PC-3 (cell line): ENCODE data around the gene DNAJB1. TPM values are rescaled to one million over a fixed set of nuclear protein-coding genes. Genes with fewer than 3 reads are reported as not detected.

Source experiments
- ATAC-seq: fragments of 200-7000 bp; cut with Tn5 transposase; 2 replicates; pipeline ENCODE4 v1.9.1; 2020; ENCODE audit warnings: mild to moderate bottlenecking, moderate library complexity
- BruUV-seq: library from RNA; stranded (reverse); fragments of 400-500 nt; replicated peaks from 2 replicates; lab custom pipeline; 2021; lab: Mats Ljungman, UMichigan
- CTCF ChIA-PET: fragments of 300-600 bp; sonication (Branson Sonifier 250); formaldehyde crosslinking; loops from one replicate; lab custom pipeline; 2022; ENCODE audit warnings: antibody characterized with exemption; lab: Charles Lee
- POLR2A ChIA-PET: fragments of 300-600 bp; sonication (Branson Sonifier 250); formaldehyde crosslinking; loops from one replicate; lab custom pipeline; 2022; ENCODE audit warnings: antibody characterized with exemption; ENCODE audit not compliant: unreplicated experiment; lab: Charles Lee
- DNase-seq: peaks from one replicate; pipeline ENCODE4 v3.0.0-alpha.2; 2015
- H2AFZ ChIP-seq: fragments of 300-600 bp; sonication (generic); 2 replicates; pipeline ENCODE4 v1.6.0; 2016; ENCODE audit warnings: antibody characterized with exemption, low read length
- H3F3A ChIP-seq: fragments of 300-600 bp; sonication (generic); one replicate; pipeline ENCODE4 v1.6.0; 2017; ENCODE audit warnings: antibody characterized with exemption, low read length, control low read depth, mild to moderate bottlenecking; ENCODE audit not compliant: unreplicated experiment
- H3K27ac ChIP-seq: fragments of 300-600 bp; sonication (generic); 2 replicates; pipeline ENCODE4 v1.5.1; 2016; ENCODE audit warnings: mild to moderate bottlenecking, low read length
- H3K27me3 ChIP-seq: fragments of 300-600 bp; sonication (generic); 2 replicates; pipeline ENCODE4 v1.6.1; 2016; ENCODE audit warnings: low read length, mixed read lengths
- H3K36me3 ChIP-seq: fragments of 300-600 bp; sonication (generic); 2 replicates; pipeline ENCODE4 v1.6.1; 2016; ENCODE audit warnings: low read depth, mixed run types, low read length, mixed read lengths
- H3K4me1 ChIP-seq: fragments of 300-600 bp; sonication (generic); 2 replicates; pipeline ENCODE4 v1.5.1; 2016; ENCODE audit warnings: low read length; ENCODE audit not compliant: insufficient read depth
- H3K4me2 ChIP-seq: fragments of 300-600 bp; sonication (generic); 2 replicates; pipeline ENCODE4 v1.6.0; 2016; ENCODE audit warnings: low read length
- H3K4me3 ChIP-seq: fragments of 300-600 bp; sonication (generic); 2 replicates; pipeline ENCODE4 v1.5.1; 2016; ENCODE audit warnings: mild to moderate bottlenecking, low read length, mixed read lengths
- H3K79me2 ChIP-seq: fragments of 300-600 bp; sonication (generic); 2 replicates; pipeline ENCODE4 v1.6.1; 2017; ENCODE audit warnings: low read length, mixed read lengths
- H3K9ac ChIP-seq: fragments of 300-600 bp; sonication (generic); 2 replicates; pipeline ENCODE4 v1.6.0; 2016; ENCODE audit warnings: mild to moderate bottlenecking, low read length
- H3K9me2 ChIP-seq: fragments of 300-600 bp; sonication (generic); replicated peaks from 2 replicates; pipeline ENCODE4 v1.6.1; 2016; ENCODE audit warnings: mixed run types, low read length, mixed read lengths
- H3K9me3 ChIP-seq: fragments of 300-600 bp; sonication (generic); 2 replicates; pipeline ENCODE4 v1.6.1; 2016; ENCODE audit warnings: low read length, mixed read lengths
- H4K20me1 ChIP-seq: fragments of 300-600 bp; sonication (generic); 2 replicates; pipeline ENCODE4 v1.6.1; 2016; ENCODE audit warnings: low read length, mixed read lengths
- CTCF ChIP-seq: fragments of 300-600 bp; sonication (generic); conservative IDR thresholded peaks from 2 replicates; pipeline ENCODE4 v1.5.1; 2017; ENCODE audit warnings: antibody characterized with exemption, low read depth, mild to moderate bottlenecking, low read length
- EZH2 ChIP-seq: fragments of 300-600 bp; sonication (generic); IDR thresholded peaks from one replicate; pipeline ENCODE4 v1.6.1; 2017; ENCODE audit warnings: antibody characterized with exemption, mild to moderate bottlenecking, low read length; ENCODE audit not compliant: unreplicated experiment
- EZH2phosphoT487 ChIP-seq: fragments of 300-600 bp; sonication (generic); IDR thresholded peaks from 2 replicates; pipeline ENCODE4 v1.6.1; 2018; ENCODE audit warnings: mild to moderate bottlenecking, antibody characterized with exemption, low read length, borderline replicate concordance
- intact Hi-C: fragments of 100-400 bp; cut with micrococcal nuclease; formaldehyde crosslinking; loops from 2 replicates; pipeline ENCODE4 v1.9.0; 2023
- total RNA-seq: library from RNA; depleted of rRNA; stranded (reverse); fragments of >200 nt; gene quantifications from 2 replicates; pipeline ENCODE4 v1.2.3, GENCODE V29; 2014

The DNAJB1 gene
- total RNA-seq, 1 experiment from 2014 or later: 167 TPM

GRCh38 chr19:14496834-14497227, 21.4 kb downstream of the DNAJB1 start:
- Histone ChIP-seq H3K4me1 (peaks cover 24% of the 10 kb centered on the region), H3K79me2 (peaks cover 40% of the 10 kb centered on the region), H2AFZ (peak overlapping the region; percentile 75), H3K9ac (peak overlapping the region; percentile 66), H4K20me1 (peaks cover 18% of the 10 kb centered on the region), H3K9me3 (no peaks in the 10 kb centered on the region), H3F3A (peaks cover 5% of the 10 kb centered on the region), H3K4me2 (peak overlapping the region; percentile 77), H3K9me2 (no peaks in the 10 kb centered on the region), H3K27ac (peak overlapping the region; percentile 76), H3K27me3 (no peaks in the 10 kb centered on the region), H3K4me3 (peak overlapping the region; percentile 56), H3K36me3 (peaks cover 8% of the 10 kb centered on the region; the same call in 1 of the 2 replicates)
- TF ChIP-seq EZH2 (no peak), EZH2phosphoT487 (no peak), CTCF (no peak)
- BruUV-seq: TSS peak; percentile 90
- peak; percentile 20 for ATAC-seq
- ChIA-PET CTCF (interaction anchor here (0.5 to 2.2 kb wide), 3 partner anchors 9 to 665 kb away, joined by 3 to 15 read pairs (median 4); no protein-coding TSS in a partner anchor), POLR2A (interaction anchor here (0.5 to 1.8 kb wide), 9 partner anchors 9 to 360 kb away, joined by 3 to 16 read pairs (median 5); partner anchors contain the start of gene DNAJB1)
- DNase-seq: no peak
- intact Hi-C loops: loop anchor here (1.0 to 2.0 kb wide), 3 partner anchors 9 to 32 kb away; partner anchors contain the start of genes PTGER1 and TECR

GRCh38 chr19:14496029-14496833, 22.0 kb downstream of the DNAJB1 start, which contains the start of gene GIPC1:
TSS of gene GIPC1 (minus strand) at chr19:14496127. CDS start at chr19:14482976, 13,151 bp downstream.
- Histone ChIP-seq H2AFZ (peak within 1 kb of the TSS; percentile 75), H3K4me3 (peak within 1 kb of the TSS; percentile 93), H3K9me2 (no peaks in the 10 kb centered on the region), H4K20me1 (peaks cover 18% of the 10 kb centered on the region), H3K27me3 (no peaks in the 10 kb centered on the region), H3F3A (peaks cover 5% of the 10 kb centered on the region), H3K4me1 (peaks cover 24% of the 10 kb centered on the region), H3K27ac (peak within 1 kb of the TSS; percentile 81), H3K4me2 (peak within 1 kb of the TSS; percentile 97), H3K36me3 (peaks cover 11% of the 10 kb centered on the region; the same call in 1 of the 2 replicates), H3K9ac (peak within 1 kb of the TSS; percentile 85), H3K79me2 (peaks cover 45% of the 10 kb centered on the region), H3K9me3 (no peaks in the 10 kb centered on the region)
- CTCF ChIA-PET: interaction anchor here (0.5 to 2.2 kb wide), 4 partner anchors 9 to 666 kb away, joined by 3 to 15 read pairs (median 4); no protein-coding TSS in a partner anchor
- POLR2A ChIA-PET: interaction anchor here (0.5 to 1.8 kb wide), 8 partner anchors 9 to 359 kb away, joined by 3 to 16 read pairs (median 6); partner anchors contain the start of gene DNAJB1
- intact Hi-C loops: loop anchor here (1.0 to 2.0 kb wide), 3 partner anchors 10 to 33 kb away; partner anchors contain the start of genes PTGER1 and TECR
- DNase-seq: peak; percentile 99
- peak; percentile 85 for ATAC-seq
- TF ChIP-seq EZH2phosphoT487: no peak
- no peak for TF ChIP-seq EZH2
- no peak for TF ChIP-seq CTCF
- BruUV-seq: no TSS peak
